HG02642 (cell line): ENCODE results near the gene LSS.
"Not testable (repeated sequence)": the region's sequence is repeated elsewhere in the genome, so short reads cannot be mapped to it uniquely, and the experiment has no call there.

ENCODE experiments used
- ATAC-seq: cut with Tn5 transposase; IDR thresholded peaks from one replicate; pipeline ENCODE4 v1.9.1; 2021; ENCODE audit warnings: mild to moderate bottlenecking; ENCODE audit not compliant: unreplicated experiment, poor library complexity

The LSS gene

DNA sequence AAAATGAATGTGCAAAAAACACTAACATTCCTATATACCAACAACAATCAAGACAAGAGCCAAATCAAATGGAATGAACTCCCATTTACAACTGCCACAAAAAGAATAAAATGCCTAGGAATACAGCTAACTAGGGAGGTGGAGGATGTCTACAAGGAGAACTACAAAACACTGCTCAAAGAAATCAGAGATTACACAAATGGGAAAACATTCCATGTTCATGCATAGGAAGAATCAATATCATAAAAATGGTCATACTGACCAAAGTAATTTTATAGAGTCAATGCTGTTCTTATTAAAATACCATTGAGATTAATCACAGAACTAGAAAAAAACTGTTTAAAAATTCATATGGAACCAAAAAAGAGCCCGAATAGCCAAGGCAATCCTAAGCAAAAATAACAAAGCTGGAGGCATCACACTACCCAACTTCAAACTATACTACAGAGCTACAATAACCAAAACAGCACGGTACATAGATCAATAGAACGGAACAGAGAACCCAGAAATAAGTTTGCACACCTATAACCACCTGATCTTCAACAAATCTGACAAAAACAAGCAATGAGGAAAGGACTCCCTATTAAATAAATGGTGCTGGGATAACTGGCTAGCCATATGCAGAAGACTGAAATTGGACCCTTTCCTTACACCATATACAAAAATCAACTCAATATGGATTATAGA, 52.0 kb downstream of the LSS start:
- not testable (repeated sequence) for ATAC-seq

- ATAC-seq: no peak
These were observed 55.0 kb downstream of the LSS start for GRCh38 chr21:46173573-46173972.

DNA sequence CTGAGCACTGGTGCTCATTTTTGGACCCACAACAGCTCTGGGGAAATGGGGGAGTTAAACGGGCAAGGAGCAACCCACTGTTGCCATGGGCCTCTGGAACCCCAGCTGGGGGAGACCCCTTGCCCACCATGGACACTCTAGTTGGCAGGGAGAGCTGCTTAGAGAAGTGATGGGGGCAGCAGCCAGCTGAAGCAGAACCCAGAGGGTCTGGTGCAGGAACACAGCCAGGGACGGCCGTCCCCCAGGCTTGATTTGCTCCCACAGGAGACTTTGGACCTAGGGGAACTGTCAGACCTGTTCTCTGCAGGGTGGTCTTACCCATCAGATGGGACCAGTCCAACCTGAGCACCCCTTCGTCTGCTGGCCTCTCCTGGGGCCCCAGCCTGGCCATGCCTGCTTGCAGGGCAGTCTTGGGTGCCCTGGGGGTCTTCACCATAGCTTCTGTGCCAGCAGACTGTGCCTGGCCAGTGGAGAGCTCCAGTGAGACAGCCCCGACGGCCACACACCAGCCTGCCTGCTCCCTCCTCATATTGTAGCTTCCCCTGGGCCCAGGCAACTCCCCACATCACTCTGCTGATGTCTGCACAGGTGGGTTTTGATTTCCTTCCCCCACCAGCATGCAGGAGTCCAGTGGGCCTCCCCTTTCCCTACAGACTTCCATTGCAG, 55.6 kb downstream of the LSS start:
- no peak for ATAC-seq

- ATAC-seq: no peak
These were observed 56.3 kb downstream of the LSS start for GRCh38 chr21:46171996-46172862.

DNA sequence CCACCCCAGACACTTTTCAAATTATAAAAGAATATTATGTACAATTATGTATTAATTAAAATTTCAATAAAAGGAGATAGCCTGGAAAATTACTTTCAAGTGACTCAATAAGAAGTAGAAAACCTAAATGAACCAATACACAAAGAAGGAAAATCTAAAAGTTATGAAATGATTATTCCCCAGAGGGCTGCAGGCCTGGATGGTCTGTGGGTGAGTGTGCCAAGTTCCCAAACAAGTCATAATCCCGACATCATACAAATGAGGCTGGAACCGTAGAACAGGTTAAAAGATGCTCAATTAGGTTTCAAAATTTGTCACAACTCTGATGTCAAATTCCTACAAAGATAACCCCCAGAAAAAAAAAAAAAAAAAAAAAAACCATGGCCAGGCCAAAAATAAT, 57.0 kb downstream of the LSS start:
- no peak for ATAC-seq

GRCh38 chr21:46170436-46171193, 58.0 kb downstream of the LSS start:
- ATAC-seq: not testable (repeated sequence)

DNA sequence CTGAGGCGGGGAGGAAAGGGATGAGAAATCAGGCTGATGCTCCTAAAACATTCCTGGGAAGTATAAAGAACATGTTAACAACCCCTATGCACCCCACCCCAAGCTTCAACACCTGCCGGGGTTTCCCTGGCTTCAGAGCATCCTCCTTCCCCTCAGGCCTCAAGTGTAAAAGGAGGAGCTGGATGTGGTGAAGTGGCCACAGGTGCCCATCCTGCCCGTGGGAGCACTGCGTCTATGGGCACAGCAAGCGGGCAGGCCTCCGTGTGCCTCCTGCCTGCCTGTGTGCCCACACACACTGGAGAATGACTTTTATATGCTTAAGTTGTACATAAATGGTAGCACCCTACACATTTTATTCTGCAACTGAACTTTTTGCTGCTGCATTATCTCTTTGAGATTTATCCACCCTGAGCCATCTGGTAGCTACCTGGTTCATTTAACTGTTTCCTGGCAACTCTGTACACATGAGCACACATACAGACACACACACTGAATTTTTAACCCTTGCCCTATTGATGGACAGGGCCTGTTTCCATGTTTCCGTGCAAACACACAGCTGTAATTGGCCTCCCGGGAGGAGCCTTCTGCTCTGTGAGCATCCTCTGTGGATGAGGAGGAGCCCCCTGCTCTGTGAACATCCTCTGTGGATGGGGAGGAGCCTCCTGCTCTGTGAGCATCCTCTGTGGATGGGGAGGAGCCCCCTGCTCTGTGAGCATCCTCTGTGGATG, 59.8 kb downstream of the LSS start:
- no peak for ATAC-seq

- no peak for ATAC-seq
These were observed 60.3 kb downstream of the LSS start for GRCh38 chr21:46168238-46168637.

GRCh38 chr21:46165098-46165497, 63.5 kb downstream of the LSS start:
- ATAC-seq: no peak

GRCh38 chr21:46163380-46163779, 65.2 kb downstream of the LSS start:
- ATAC-seq: no peak

DNA sequence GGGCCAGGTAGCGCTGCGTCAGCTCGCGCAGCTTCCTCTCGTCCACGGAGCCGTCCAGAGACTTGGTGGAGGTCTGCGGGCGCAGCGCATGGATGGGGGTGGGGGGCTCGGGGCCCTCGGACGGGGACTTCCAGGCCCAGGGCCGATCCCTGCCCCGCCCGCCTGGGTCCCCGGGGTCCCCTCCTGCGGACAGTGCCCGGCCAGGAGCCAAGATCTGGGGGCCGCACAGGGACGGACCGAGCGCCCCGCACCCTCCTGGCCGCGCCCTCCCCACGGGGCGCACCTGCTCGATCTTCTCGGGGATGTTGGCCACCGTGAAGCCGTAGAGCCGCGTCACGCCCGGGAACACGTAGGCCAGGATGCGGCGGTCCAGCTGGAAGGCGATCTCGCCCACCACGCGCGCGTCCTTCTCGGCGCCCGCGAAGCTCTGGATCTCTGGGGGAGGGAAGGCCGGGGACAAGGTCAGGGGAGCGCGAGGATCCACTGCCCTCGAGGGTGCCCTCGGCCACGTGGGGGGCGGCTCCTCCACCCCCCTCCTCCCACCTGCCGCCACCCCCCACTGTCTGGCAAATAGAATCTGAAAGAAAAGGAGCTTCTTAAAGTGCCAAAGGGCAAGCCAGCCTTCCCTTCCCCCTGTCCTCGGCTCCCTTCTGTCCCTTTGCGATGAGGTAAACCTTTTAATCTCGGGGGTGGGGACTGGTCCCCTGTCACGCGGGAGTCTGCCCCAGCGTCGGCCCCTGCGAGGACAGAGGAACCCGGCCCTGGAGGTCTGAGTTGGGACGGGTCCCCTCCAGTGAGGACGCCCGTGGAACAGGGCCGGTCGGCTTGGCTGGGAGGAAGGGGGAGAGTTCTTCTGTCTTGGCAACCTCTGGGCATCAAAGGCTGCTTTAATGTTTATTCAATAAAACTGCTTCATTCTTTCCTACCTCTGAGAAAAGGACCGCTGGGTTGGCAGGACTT, 66.7 kb downstream of the LSS start:
- ATAC-seq: no peak

- no peak for ATAC-seq
These were observed 67.5 kb downstream of the LSS start for GRCh38 chr21:46160907-46161632.

DNA sequence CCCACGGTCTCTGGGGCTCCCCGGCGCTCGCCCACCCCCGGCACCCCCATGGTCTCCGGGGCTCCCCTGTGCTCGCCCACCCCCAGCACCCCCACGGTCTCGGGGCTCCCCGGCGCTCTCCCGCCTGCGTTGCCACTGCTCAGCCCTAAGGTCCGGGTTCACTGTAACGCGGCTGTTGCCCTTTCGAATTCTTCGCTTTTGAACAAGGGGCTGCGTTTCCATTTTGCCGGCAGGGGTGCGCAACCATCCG, 68.0 kb downstream of the LSS start:
- ATAC-seq: no peak

- ATAC-seq: no peak
These were observed 68.5 kb downstream of the LSS start for GRCh38 chr21:46159841-46160656.

- ATAC-seq: no peak
These were observed 69.2 kb downstream of the LSS start for GRCh38 chr21:46159390-46159789.

DNA sequence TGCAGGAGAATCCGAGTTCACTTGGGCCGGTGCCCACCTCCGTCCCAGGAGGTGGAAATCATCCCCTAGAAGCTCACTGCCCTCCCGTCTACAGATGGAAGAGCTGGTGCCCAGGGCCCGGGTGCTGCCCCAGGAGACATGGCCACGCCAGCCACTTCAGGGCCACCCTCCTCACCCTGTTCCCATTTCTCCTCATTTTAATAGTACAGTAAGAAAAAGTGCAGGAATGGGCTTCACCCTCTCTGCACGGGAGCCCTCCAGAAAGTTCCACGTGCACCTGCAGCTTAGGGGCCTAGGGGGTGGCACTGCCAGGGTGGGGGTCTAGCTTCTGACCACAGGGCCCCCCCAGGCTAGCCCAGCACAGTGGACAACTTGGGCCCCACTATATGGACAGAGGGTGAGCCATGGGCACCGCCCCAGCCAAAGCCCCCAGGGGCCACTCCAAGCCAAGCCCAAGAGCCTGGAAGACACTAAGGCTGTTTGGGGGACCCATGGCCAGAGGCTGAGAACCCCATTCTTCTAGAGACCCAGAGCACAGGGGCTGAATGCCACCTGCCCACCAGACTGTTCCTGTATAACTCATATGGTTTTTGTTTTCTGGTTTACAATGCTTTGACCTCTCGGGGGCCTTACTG, 69.8 kb downstream of the LSS start:
- ATAC-seq: no peak

GRCh38 chr21:46157987-46158451, 70.6 kb downstream of the LSS start:
- ATAC-seq: no peak
